ENCODE data around the gene SRF. TPM values are rescaled to one million over a fixed set of nuclear protein-coding genes. Genes with fewer than 3 reads are reported as not detected.

The SRF gene
- total and polyA plus RNA-seq, 4 donors, result 2.0 to 11.7 (median 7.1) TPM

DNA sequence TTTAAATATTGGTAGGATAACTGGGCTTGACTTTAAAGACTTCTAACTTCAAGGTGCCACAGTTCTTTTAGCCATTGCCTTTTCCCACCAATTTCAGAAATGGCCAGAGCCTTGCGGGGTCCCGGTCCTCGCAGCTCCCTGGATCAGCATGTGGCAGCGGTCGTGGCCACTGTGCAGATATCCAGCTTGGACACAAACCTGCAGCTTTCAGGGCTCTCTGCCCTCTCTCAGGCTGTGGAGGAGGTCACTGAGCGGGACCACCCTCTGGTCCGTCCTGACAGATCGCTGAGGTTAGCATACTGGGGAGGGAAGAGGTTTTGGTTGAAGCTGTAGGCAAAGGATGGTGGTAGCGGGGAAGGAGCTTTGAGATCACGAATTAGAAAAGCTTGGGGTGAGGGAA is 17.4 kb downstream of the SRF start:
- Histone ChIP-seq H3K4me1 (ENCODE audit: control insufficient read depth in 4 of 4, insufficient read depth in 4 of 4, low read length in 3 of 4) (peaks cover 0 to under 1% (median under 1%) of the 10 kb centered on the region in 4 donors), H3K27me3 (ENCODE audit: control insufficient read depth in 4 of 4, insufficient read depth in 4 of 4, low read length in 3 of 4) (no peaks in the 10 kb centered on the region), H3K9me3 (ENCODE audit: control insufficient read depth in 4 of 4, low read length in 3 of 4) (no peaks in the 10 kb centered on the region), H3K36me3 (ENCODE audit: control insufficient read depth in 4 of 4, insufficient read depth in 3 of 4, low read depth in 1 of 4, low read length in 3 of 4) (peaks cover 7 to 41% (median 18%) of the 10 kb centered on the region in 4 donors), H3K4me3 (ENCODE audit: low read depth in 1 of 3, low read length in 3 of 3) (no peak overlapping the region), H3K27ac (ENCODE audit: low read depth in 1 of 2, low read length in 2 of 2) (no peak overlapping the region), H3K9ac (ENCODE audit: low read depth in 1 of 2, low read length in 2 of 2) (no peak overlapping the region)
- TF ChIP-seq, protein P1, sequence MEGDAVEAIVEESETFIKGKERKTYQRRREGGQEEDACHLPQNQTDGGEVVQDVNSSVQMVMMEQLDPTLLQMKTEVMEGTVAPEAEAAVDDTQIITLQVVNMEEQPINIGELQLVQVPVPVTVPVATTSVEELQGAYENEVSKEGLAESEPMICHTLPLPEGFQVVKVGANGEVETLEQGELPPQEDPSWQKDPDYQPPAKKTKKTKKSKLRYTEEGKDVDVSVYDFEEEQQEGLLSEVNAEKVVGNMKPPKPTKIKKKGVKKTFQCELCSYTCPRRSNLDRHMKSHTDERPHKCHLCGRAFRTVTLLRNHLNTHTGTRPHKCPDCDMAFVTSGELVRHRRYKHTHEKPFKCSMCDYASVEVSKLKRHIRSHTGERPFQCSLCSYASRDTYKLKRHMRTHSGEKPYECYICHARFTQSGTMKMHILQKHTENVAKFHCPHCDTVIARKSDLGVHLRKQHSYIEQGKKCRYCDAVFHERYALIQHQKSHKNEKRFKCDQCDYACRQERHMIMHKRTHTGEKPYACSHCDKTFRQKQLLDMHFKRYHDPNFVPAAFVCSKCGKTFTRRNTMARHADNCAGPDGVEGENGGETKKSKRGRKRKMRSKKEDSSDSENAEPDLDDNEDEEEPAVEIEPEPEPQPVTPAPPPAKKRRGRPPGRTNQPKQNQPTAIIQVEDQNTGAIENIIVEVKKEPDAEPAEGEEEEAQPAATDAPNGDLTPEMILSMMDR (IDR thresholded peaks at IDR 0.05; ENCODE audit: low read depth, low read length, missing input control), result no peak
- TF ChIP-seq, protein P2, sequence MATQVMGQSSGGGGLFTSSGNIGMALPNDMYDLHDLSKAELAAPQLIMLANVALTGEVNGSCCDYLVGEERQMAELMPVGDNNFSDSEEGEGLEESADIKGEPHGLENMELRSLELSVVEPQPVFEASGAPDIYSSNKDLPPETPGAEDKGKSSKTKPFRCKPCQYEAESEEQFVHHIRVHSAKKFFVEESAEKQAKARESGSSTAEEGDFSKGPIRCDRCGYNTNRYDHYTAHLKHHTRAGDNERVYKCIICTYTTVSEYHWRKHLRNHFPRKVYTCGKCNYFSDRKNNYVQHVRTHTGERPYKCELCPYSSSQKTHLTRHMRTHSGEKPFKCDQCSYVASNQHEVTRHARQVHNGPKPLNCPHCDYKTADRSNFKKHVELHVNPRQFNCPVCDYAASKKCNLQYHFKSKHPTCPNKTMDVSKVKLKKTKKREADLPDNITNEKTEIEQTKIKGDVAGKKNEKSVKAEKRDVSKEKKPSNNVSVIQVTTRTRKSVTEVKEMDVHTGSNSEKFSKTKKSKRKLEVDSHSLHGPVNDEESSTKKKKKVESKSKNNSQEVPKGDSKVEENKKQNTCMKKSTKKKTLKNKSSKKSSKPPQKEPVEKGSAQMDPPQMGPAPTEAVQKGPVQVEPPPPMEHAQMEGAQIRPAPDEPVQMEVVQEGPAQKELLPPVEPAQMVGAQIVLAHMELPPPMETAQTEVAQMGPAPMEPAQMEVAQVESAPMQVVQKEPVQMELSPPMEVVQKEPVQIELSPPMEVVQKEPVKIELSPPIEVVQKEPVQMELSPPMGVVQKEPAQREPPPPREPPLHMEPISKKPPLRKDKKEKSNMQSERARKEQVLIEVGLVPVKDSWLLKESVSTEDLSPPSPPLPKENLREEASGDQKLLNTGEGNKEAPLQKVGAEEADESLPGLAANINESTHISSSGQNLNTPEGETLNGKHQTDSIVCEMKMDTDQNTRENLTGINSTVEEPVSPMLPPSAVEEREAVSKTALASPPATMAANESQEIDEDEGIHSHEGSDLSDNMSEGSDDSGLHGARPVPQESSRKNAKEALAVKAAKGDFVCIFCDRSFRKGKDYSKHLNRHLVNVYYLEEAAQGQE (IDR thresholded peaks at IDR 0.05), result no peak
- TF ChIP-seq, protein P3, sequence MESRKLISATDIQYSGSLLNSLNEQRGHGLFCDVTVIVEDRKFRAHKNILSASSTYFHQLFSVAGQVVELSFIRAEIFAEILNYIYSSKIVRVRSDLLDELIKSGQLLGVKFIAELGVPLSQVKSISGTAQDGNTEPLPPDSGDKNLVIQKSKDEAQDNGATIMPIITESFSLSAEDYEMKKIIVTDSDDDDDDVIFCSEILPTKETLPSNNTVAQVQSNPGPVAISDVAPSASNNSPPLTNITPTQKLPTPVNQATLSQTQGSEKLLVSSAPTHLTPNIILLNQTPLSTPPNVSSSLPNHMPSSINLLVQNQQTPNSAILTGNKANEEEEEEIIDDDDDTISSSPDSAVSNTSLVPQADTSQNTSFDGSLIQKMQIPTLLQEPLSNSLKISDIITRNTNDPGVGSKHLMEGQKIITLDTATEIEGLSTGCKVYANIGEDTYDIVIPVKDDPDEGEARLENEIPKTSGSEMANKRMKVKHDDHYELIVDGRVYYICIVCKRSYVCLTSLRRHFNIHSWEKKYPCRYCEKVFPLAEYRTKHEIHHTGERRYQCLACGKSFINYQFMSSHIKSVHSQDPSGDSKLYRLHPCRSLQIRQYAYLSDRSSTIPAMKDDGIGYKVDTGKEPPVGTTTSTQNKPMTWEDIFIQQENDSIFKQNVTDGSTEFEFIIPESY (IDR thresholded peaks at IDR 0.05), result no peak
- TF ChIP-seq HNF4G (IDR thresholded peaks at IDR 0.05) (no peak), RAD21 (IDR thresholded peaks at IDR 0.05) (no peak), FOXA1 (IDR thresholded peaks at IDR 0.05) (no peak), HNF4A (conservative IDR thresholded peaks at IDR 0.05) (no peak), TAF1 (conservative IDR thresholded peaks at IDR 0.05) (no peak), RXRA (IDR thresholded peaks at IDR 0.05) (no peak)
- no peak for DNase-seq (ENCODE audit: low spot score)
- WGBS, result 93% methylated on average over 10 of the region's 10 CpGs

DNA sequence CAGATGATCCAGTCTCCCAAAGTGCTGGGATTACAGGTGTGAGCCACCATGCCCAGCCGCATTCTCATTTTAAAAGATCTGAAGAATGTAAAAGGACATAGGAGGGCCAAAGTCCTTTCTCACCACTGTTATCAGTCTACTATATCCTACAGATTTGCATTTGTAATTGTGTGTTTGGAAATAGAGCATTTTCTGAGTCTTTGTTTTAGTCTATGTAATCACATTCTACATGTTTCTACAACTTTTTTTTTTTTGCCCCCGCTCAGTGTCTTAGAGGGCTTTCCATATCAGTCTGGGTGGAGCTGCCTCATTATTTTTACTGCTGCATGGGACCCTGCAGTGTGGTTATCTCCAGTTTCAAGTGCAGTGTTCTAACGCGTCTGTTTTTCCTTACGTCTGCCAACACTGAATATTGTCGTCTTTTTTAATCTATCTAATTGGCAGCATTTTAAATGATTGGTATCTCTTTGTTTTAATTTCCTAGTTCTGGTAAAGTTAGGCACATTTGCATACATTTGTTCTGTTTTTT is 18.8 kb downstream of the SRF start:
- TF ChIP-seq JUND (IDR thresholded peaks at IDR 0.05), result no peak
- TF ChIP-seq, protein P4, sequence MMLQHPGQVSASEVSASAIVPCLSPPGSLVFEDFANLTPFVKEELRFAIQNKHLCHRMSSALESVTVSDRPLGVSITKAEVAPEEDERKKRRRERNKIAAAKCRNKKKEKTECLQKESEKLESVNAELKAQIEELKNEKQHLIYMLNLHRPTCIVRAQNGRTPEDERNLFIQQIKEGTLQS (IDR thresholded peaks at IDR 0.05), result no peak
- no peak for TF ChIP-seq RXRA (IDR thresholded peaks at IDR 0.05)
- TF ChIP-seq EGR1 (IDR thresholded peaks at IDR 0.05; ENCODE audit: low read depth in 2 of 2), result no peak
- TF ChIP-seq, protein P5, sequence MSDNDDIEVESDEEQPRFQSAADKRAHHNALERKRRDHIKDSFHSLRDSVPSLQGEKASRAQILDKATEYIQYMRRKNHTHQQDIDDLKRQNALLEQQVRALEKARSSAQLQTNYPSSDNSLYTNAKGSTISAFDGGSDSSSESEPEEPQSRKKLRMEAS (IDR thresholded peaks at IDR 0.05), result no peak
- Histone ChIP-seq H3K9ac (ENCODE audit: low read depth in 1 of 2, low read length in 2 of 2) (no peak overlapping the region), H3K27me3 (ENCODE audit: control insufficient read depth in 4 of 4, insufficient read depth in 4 of 4, low read length in 3 of 4) (no peaks in the 10 kb centered on the region), H3K4me1 (ENCODE audit: control insufficient read depth in 4 of 4, insufficient read depth in 4 of 4, low read length in 3 of 4) (no peaks in the 10 kb centered on the region), H3K9me3 (ENCODE audit: control insufficient read depth in 4 of 4, low read length in 3 of 4) (no peaks in the 10 kb centered on the region), H3K4me3 (ENCODE audit: low read depth in 1 of 3, low read length in 3 of 3) (no peak overlapping the region), H3K27ac (ENCODE audit: low read depth in 1 of 2, low read length in 2 of 2) (no peak overlapping the region), H3K36me3 (ENCODE audit: control insufficient read depth in 4 of 4, insufficient read depth in 3 of 4, low read depth in 1 of 4, low read length in 3 of 4) (peaks cover 7 to 44% (median 17%) of the 10 kb centered on the region in 4 donors)
- no peak for DNase-seq (ENCODE audit: low spot score)
- 92% methylated on average over 6 of the region's 6 CpGs for WGBS

All from liver (tissue), 9 donors.